AG04449 (cell line): ENCODE results near the gene ZFAND2B.

Experiments used
- CTCF ChIA-PET: fragments of 350-600 bp; formaldehyde crosslinking; extraction: SDS; loops from one replicate; lab custom pipeline; 2021; ENCODE audit warnings: antibody characterized with exemption; lab: Yijun Ruan, JAX
- POLR2A ChIA-PET: fragments of 400-600, 350-600 bp; formaldehyde crosslinking; extraction: SDS; loops from one replicate; lab custom pipeline; 2020; ENCODE audit warnings: antibody characterized with exemption, inconsistent platforms; lab: Yijun Ruan, JAX
- DNase-seq: peaks from one replicate; pipeline ENCODE4 v3.0.0-alpha.2; 2010; ENCODE audit warnings: low read depth, low spot score
- H3K4me3 ChIP-seq: 2 replicates; pipeline ENCODE4 v1.5.1; 2011; ENCODE audit warnings: low read depth, mild to moderate bottlenecking, control low read depth, low read length
- TF ChIP-seq, protein P1 (sequence below): IDR thresholded peaks from one replicate; pipeline ENCODE4 v1.5.1; 2011; ENCODE audit warnings: mild to moderate bottlenecking, moderate library complexity, low read length, control low read depth, inconsistent platforms; ENCODE audit not compliant: insufficient read depth; ENCODE audit errors: missing control alignments

The ZFAND2B gene

DNA sequence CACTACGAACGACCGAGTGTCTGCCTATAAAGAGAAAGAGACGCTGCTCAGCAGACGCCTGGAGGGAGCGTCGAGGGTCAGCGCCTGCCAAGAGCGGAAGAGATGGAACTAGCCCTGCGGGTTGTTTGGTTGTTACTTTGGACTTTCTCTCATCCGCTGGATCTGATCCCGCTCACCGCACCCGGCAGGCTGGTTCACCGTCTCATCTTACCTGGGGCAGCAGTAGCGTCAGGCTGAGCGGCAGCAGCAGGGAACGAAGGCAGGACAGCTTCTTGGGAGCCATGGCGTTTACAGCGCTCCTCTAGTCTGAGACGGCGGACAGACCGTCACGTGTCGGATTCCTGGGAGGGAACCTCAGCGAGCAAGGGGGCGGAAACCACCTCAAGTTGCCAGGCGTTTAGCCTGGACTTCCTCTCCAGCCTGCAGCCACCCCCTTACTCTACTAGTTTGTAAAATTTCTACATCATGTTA, 36.7 kb downstream of the ZFAND2B start:
- TF ChIP-seq, protein P1, sequence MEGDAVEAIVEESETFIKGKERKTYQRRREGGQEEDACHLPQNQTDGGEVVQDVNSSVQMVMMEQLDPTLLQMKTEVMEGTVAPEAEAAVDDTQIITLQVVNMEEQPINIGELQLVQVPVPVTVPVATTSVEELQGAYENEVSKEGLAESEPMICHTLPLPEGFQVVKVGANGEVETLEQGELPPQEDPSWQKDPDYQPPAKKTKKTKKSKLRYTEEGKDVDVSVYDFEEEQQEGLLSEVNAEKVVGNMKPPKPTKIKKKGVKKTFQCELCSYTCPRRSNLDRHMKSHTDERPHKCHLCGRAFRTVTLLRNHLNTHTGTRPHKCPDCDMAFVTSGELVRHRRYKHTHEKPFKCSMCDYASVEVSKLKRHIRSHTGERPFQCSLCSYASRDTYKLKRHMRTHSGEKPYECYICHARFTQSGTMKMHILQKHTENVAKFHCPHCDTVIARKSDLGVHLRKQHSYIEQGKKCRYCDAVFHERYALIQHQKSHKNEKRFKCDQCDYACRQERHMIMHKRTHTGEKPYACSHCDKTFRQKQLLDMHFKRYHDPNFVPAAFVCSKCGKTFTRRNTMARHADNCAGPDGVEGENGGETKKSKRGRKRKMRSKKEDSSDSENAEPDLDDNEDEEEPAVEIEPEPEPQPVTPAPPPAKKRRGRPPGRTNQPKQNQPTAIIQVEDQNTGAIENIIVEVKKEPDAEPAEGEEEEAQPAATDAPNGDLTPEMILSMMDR: no peak
- no peak for DNase-seq

DNA sequence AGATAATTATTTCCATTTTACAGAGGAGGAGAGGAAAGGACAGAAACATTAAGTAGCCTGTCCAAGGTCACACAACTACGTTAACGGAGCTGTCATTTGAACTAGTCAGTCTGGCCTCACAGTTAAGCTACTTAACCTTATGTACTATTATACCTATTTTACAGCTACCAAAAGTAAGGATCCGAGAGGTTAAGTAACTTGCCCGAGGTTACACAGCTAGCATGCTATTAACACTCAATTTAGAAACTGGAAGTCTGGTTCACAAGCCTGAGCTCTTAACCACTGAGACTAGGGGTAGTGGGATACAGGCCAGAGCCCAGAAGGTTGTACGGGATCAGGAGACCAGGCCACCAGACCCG, 38.2 kb downstream of the ZFAND2B start:
- TF ChIP-seq, protein P1: no peak
- H3K4me3 ChIP-seq: peak overlapping the region; percentile 98
- CTCF ChIA-PET: interaction anchor here (0.9 to 2.6 kb wide), 6 partner anchors 10 to 144 kb away, joined by 3 to 35 read pairs (median 6); no protein-coding TSS in a partner anchor
- no peak for DNase-seq
- POLR2A ChIA-PET: interaction anchor here (0.7 to 1.8 kb wide), 8 partner anchors 9 to 50 kb away, joined by 3 to 17 read pairs (median 4); partner anchors contain the start of genes ABCB6, ANKZF1, ATG9A and DNAJB2

More for the DNA sequence above, 36.7 kb downstream of the ZFAND2B start:
- no peak overlapping the region for H3K4me3 ChIP-seq
- ChIA-PET CTCF (interaction anchor here (1.0 to 2.5 kb wide), 4 partner anchors 13 to 84 kb away, joined by 3 to 7 read pairs (median 4); partner anchors contain the start of gene DNAJB2), POLR2A (interaction anchor here (0.5 kb wide), 1 partner anchor 20 kb away, joined by 3 read pairs; no protein-coding TSS in a partner anchor)

DNA sequence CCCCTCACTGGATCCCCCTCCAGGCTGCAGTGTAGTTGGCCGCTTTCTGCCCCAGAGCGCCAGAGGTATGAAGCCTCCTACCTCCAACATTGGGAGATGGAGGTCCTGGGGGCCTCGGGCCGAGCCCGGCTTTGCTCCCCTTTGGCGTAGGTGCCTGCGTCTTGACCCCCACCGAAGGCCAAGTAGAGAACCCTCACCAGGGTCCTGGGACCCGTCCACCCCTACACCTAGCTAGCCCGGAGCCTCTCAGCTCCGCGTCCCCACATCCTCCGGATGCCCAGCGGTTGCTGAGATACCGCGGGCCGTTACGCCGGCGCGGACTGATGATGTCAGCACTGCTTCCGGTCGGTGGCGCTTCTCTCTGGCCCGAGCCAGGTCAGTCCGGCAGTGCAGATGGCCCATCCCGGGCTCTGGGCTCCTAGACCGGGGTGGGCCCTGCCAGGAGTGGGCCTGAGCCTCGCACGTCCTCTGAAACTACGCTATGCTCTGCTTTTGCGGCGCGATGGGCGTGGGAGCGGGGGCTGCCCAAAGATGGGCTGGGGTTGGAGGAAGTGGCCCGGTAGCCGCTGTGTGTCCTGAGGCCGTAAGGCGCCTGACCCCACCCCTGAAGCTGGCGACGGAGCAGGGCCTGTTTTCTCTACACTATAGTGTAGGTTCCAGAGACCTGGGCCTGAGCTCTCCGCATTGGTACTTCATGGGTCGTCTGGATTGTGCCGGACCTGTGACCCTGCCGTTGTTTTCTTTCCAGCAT, 38.7 kb downstream of the ZFAND2B start, which contains the start of the genes GLB1L and STK16:
TSS of gene GLB1L (minus strand) at position 297 of the 751 bp plus-strand sequence. CDS start 1,871 bp downstream, outside the sequence.
TSS of gene STK16 (plus strand) at position 332 of the 751 bp plus-strand sequence. CDS start 521 bp downstream, outside the sequence.
- H3K4me3 ChIP-seq: peak within 1 kb of the TSS; percentile 98
- TF ChIP-seq, protein P1: no peak
- peak; percentile 57 for DNase-seq
- POLR2A ChIA-PET: interaction anchor here (0.7 to 1.8 kb wide), 9 partner anchors 8 to 50 kb away, joined by 3 to 17 read pairs (median 4); partner anchors contain the start of genes ABCB6, ANKZF1, ATG9A and DNAJB2
- CTCF ChIA-PET: interaction anchor here (0.5 to 2.6 kb wide), 7 partner anchors 11 to 1854 kb away, joined by 3 to 35 read pairs (median 5); partner anchors contain the start of gene ANKZF1

DNA sequence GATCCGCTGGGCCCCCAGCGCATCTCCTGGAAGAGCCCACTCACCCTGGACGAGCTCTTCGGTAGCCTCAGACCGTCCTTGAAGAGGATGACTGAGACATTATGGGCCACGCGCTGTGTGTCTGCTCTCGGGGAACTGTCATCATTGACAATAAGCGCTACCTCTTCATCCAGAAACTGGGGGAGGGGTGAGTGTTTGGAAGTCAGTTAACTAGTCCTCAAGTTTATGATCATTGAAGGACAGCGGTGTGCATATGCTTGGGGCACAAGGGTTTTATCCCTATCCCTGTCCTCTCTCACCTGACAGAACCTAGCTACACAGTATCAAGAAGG, 39.3 kb downstream of the ZFAND2B start:
- ChIA-PET POLR2A (interaction anchor here (0.7 to 1.8 kb wide), 4 partner anchors 11 to 33 kb away, joined by 3 to 17 read pairs (median 13); partner anchors contain the start of genes ABCB6, ANKZF1, ATG9A and DNAJB2), CTCF (interaction anchor here (0.5 to 2.6 kb wide), 6 partner anchors 16 to 1853 kb away, joined by 3 to 35 read pairs (median 6); partner anchors contain the start of gene ANKZF1)
- no peak for DNase-seq
- TF ChIP-seq, protein P1: no peak
- peak overlapping the region; percentile 98 for H3K4me3 ChIP-seq

DNA sequence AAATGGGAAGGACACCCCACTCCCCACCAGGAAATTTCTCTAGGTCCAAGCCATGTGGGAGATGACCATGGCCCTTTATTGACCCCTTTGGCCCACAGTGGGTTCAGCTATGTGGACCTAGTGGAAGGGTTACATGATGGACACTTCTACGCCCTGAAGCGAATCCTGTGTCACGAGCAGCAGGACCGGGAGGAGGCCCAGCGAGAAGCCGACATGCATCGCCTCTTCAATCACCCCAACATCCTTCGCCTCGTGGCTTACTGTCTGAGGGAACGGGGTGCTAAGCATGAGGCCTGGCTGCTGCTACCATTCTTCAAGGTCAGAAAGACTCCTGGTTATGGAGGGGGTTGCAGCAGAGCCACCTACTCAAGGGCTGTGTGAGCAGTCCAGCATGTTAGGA, 40.0 kb downstream of the ZFAND2B start:
- CTCF ChIA-PET: interaction anchor here (1.2 to 2.6 kb wide), 3 partner anchors 16 to 48 kb away, joined by 5 to 35 read pairs (median 19); partner anchors contain the start of gene ANKZF1
- POLR2A ChIA-PET: no interaction called here
- TF ChIP-seq, protein P1: no peak
- H3K4me3 ChIP-seq: peak overlapping the region; percentile 6; the same call in 1 of the 2 replicates
- no peak for DNase-seq
